Stimulated activated CD4-positive, alpha-beta T cell treated with anti-CD3 and anti-CD28 coated beads, Interleukin-1b, Interleukin-23, amount 100 ng/mL, for 4 hours (primary cell): Measurements from ENCODE around the gene BATF2.
A peak's percentile ranks its signal among the peaks of the same experiment; 100 is the strongest.
"Not testable (repeated sequence)": the region's sequence is repeated elsewhere in the genome, so short reads cannot be mapped to it uniquely, and the experiment has no call there.

Experiments used
- DNase-seq, 2 donors: peaks; one replicate each; pipeline ENCODE4 v3.0.0-alpha.2; 2020; ENCODE audit warnings: low read depth in 2 of 2

The BATF2 gene

GRCh38 chr11:65013130-65013887 lies 16.5 kb upstream of the BATF2 start:
- DNase-seq, result peak; percentile 86 to 87

- DNase-seq, result no peak
These were observed 12.1 kb upstream of the BATF2 start for GRCh38 chr11:65008873-65009272.

GRCh38 chr11:65008016-65008415 lies 11.2 kb upstream of the BATF2 start:
- no peak for DNase-seq

- not testable (repeated sequence) for DNase-seq
These were observed 7.2 kb upstream of the BATF2 start for GRCh38 chr11:65003968-65004367.

GRCh38 chr11:65003282-65003681 lies 6.5 kb upstream of the BATF2 start:
- no peak for DNase-seq

GRCh38 chr11:65002706-65003105 lies 5.9 kb upstream of the BATF2 start:
- no peak for DNase-seq

- DNase-seq, result no peak
These were observed 2.7 kb upstream of the BATF2 start for GRCh38 chr11:64999478-64999877.

- no peak for DNase-seq
These were observed 2.1 kb upstream of the BATF2 start for GRCh38 chr11:64998690-64999431.

- no peak for DNase-seq
These were observed 1.4 kb upstream of the BATF2 start for GRCh38 chr11:64998141-64998540.

- DNase-seq, result no peak
These were observed 453 bp downstream of the BATF2 start for GRCh38 chr11:64996327-64996709.

GRCh38 chr11:64994318-64994717 lies 2.5 kb downstream of the BATF2 start:
- no peak for DNase-seq

- no peak for DNase-seq
These were observed 6.4 kb downstream of the BATF2 start for GRCh38 chr11:64990222-64990923.

- DNase-seq, result no peak
These were observed 7.4 kb downstream of the BATF2 start for GRCh38 chr11:64989416-64989815.

- no peak for DNase-seq
These were observed 8.5 kb downstream of the BATF2 start for GRCh38 chr11:64987998-64988854.

- DNase-seq, result not testable (repeated sequence)
These were observed 13.4 kb downstream of the BATF2 start for GRCh38 chr11:64983339-64983738.

GRCh38 chr11:64976651-64977050 lies 20.1 kb downstream of the BATF2 start:
- no peak for DNase-seq

GRCh38 chr11:64974124-64974523 lies 22.6 kb downstream of the BATF2 start:
- no peak for DNase-seq

- peak; percentile 86 to 92 for DNase-seq
These were observed 25.1 kb downstream of the BATF2 start, which contains the start of gene MAJIN for GRCh38 chr11:64971421-64972233. Gene MAJIN, minus strand, starts transcription at chr11:64972108. Its CDS starts 12,703 bp downstream, at chr11:64959405.

- peak; percentile 7 to 15 for DNase-seq
These were observed 26.0 kb downstream of the BATF2 start for GRCh38 chr11:64970731-64971151.

GRCh38 chr11:64969209-64969608 lies 27.6 kb downstream of the BATF2 start:
- DNase-seq, result no peak

GRCh38 chr11:64967375-64967774 lies 29.4 kb downstream of the BATF2 start:
- DNase-seq, result no peak
